ENCODE results near the gene PHF12. TPM values are rescaled to one million over a fixed set of nuclear protein-coding genes. Genes with fewer than 3 reads are reported as not detected.

Gene PHF12
- total RNA-seq, 1 experiment from 2014 or later = 35.7 TPM

DNA sequence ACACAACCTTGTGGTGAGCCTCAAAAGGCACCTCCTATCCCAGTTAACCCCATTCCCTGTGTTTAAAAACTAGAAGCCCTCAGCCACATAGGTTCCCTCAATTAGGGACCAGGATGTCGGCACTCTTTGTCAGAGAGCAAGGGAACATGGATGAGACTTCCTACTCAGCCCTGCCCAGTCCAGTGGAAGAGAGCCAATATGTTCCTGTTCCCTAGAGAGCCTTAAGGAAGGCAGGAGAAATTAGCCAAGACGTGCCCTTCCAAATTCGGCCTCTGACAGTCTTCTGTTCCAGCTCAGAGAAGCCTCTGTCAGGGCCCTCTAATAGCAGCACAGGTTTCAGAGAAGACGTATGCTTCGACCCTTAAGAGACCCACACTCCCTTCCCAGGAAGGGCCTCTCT, 33.9 kb downstream of the PHF12 start:
- Histone ChIP-seq H3K9me3 (ENCODE audit: control insufficient read depth in 1 of 2, insufficient read depth in 1 of 2, low read depth in 1 of 2, low read length in 2 of 2) (no peaks in the 10 kb centered on the region), H2AFZ (ENCODE audit: low read depth, low read length, poor library complexity, severe bottlenecking) (no peak overlapping the region), H3K9me2 (ENCODE audit: insufficient read depth) (no peaks in the 10 kb centered on the region), H3K4me1 (ENCODE audit: control insufficient read depth in 1 of 2, insufficient read depth in 2 of 2, low read length in 2 of 2) (no peaks in the 10 kb centered on the region), H3K9ac (ENCODE audit: low read length) (no peak overlapping the region), H3K4me2 (ENCODE audit: low read length) (no peak overlapping the region), H3K27ac (ENCODE audit: low read depth, low read length) (no peak overlapping the region), H3K36me3 (ENCODE audit: control insufficient read depth in 1 of 2, insufficient read depth in 2 of 2, low read length in 2 of 2) (peaks cover 67 to 72% of the 10 kb centered on the region in 2 experiments), H3K27me3 (ENCODE audit: insufficient read depth, low read length) (no peaks in the 10 kb centered on the region), H4K20me1 (ENCODE audit: insufficient read depth) (no peaks in the 10 kb centered on the region), H3K4me3 (replicated peaks in 1 of 2; ENCODE audit: low read depth in 1 of 2, low read length in 2 of 2) (no peak overlapping the region), H3K79me2 (ENCODE audit: insufficient read depth, low read length) (no peaks in the 10 kb centered on the region)
- intact Hi-C loops (cut with micrococcal nuclease) = no loop called here
- no TSS peak for BruUV-seq (replicated peaks)
- ChIA-PET RAD21 (ENCODE audit: low non-redundant PET in 1 of 2, low total read pairs in 2 of 2, uncharacterized antibody in 2 of 2, unreplicated experiment in 2 of 2) (no interaction called here), POLR2A (interaction anchor here (1.1 kb wide), 1 partner anchor 22 kb away, joined by 3 read pairs; no protein-coding TSS in a partner anchor), CTCF (interaction anchor here (1.6 kb wide), 1 partner anchor 10 kb away, joined by 4 read pairs; no protein-coding TSS in a partner anchor)
- ATAC-seq (no peak), DNase-seq (ENCODE audit: low read depth, low spot score) (no peak)
- TF ChIP-seq, protein P1, sequence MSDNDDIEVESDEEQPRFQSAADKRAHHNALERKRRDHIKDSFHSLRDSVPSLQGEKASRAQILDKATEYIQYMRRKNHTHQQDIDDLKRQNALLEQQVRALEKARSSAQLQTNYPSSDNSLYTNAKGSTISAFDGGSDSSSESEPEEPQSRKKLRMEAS (IDR thresholded peaks at IDR 0.05) = no peak
- no peak for TF ChIP-seq ELF1 (IDR thresholded peaks at IDR 0.05; ENCODE audit: borderline replicate concordance, low read depth)
- TF ChIP-seq RAD21 (IDR thresholded peaks at IDR 0.05; ENCODE audit: low read depth) = no peak
- TF ChIP-seq CBX3 (IDR thresholded peaks at IDR 0.05; ENCODE audit: low read depth) = no peak
- no peak for TF ChIP-seq SP1 (IDR thresholded peaks at IDR 0.05; ENCODE audit: low read depth)
- no peak for TF ChIP-seq SRF (IDR thresholded peaks at IDR 0.05; ENCODE audit: low read depth)
- TF ChIP-seq, protein P2, sequence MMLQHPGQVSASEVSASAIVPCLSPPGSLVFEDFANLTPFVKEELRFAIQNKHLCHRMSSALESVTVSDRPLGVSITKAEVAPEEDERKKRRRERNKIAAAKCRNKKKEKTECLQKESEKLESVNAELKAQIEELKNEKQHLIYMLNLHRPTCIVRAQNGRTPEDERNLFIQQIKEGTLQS (IDR thresholded peaks at IDR 0.05) = no peak
- TF ChIP-seq, protein P3, sequence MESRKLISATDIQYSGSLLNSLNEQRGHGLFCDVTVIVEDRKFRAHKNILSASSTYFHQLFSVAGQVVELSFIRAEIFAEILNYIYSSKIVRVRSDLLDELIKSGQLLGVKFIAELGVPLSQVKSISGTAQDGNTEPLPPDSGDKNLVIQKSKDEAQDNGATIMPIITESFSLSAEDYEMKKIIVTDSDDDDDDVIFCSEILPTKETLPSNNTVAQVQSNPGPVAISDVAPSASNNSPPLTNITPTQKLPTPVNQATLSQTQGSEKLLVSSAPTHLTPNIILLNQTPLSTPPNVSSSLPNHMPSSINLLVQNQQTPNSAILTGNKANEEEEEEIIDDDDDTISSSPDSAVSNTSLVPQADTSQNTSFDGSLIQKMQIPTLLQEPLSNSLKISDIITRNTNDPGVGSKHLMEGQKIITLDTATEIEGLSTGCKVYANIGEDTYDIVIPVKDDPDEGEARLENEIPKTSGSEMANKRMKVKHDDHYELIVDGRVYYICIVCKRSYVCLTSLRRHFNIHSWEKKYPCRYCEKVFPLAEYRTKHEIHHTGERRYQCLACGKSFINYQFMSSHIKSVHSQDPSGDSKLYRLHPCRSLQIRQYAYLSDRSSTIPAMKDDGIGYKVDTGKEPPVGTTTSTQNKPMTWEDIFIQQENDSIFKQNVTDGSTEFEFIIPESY (IDR thresholded peaks at IDR 0.05; ENCODE audit: extremely low read depth, insufficient replicate concordance, low read length) = no peak
- TF ChIP-seq, protein P4, sequence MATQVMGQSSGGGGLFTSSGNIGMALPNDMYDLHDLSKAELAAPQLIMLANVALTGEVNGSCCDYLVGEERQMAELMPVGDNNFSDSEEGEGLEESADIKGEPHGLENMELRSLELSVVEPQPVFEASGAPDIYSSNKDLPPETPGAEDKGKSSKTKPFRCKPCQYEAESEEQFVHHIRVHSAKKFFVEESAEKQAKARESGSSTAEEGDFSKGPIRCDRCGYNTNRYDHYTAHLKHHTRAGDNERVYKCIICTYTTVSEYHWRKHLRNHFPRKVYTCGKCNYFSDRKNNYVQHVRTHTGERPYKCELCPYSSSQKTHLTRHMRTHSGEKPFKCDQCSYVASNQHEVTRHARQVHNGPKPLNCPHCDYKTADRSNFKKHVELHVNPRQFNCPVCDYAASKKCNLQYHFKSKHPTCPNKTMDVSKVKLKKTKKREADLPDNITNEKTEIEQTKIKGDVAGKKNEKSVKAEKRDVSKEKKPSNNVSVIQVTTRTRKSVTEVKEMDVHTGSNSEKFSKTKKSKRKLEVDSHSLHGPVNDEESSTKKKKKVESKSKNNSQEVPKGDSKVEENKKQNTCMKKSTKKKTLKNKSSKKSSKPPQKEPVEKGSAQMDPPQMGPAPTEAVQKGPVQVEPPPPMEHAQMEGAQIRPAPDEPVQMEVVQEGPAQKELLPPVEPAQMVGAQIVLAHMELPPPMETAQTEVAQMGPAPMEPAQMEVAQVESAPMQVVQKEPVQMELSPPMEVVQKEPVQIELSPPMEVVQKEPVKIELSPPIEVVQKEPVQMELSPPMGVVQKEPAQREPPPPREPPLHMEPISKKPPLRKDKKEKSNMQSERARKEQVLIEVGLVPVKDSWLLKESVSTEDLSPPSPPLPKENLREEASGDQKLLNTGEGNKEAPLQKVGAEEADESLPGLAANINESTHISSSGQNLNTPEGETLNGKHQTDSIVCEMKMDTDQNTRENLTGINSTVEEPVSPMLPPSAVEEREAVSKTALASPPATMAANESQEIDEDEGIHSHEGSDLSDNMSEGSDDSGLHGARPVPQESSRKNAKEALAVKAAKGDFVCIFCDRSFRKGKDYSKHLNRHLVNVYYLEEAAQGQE (IDR thresholded peaks at IDR 0.05; ENCODE audit: low read depth) = no peak
